OCI-LY7 (cell line): ENCODE data around the gene UBXN7. TPM values are rescaled to one million over a fixed set of nuclear protein-coding genes. Genes with fewer than 3 reads are reported as not detected.

Experiments used
- BruUV-seq: library from RNA; stranded (reverse); fragments of 400-500 nt; replicated peaks from 2 replicates; lab custom pipeline; 2021; lab: Mats Ljungman, UMichigan
- CTCF ChIA-PET: fragments of 300-600 bp; sonication (Branson Sonifier 250); formaldehyde crosslinking; loops from one replicate; lab custom pipeline; 2022; ENCODE audit warnings: antibody characterized with exemption; ENCODE audit not compliant: unreplicated experiment; lab: Charles Lee
- POLR2A ChIA-PET: fragments of 300-600 bp; sonication (Branson Sonifier 250); formaldehyde crosslinking; loops from one replicate; lab custom pipeline; 2022; ENCODE audit warnings: antibody characterized with exemption; lab: Charles Lee
- DNase-seq: peaks from one replicate; pipeline ENCODE4 v3.0.0-alpha.2; 2015; ENCODE audit warnings: low spot score
- H2AFZ ChIP-seq: fragments of 200-600 bp; sonication (generic), shearing (Covaris generic); 2 replicates; pipeline ENCODE4 v1.6.1; 2014; ENCODE audit warnings: mild to moderate bottlenecking, antibody characterized with exemption, low read length, moderate library complexity
- H3K27ac ChIP-seq: fragments of 200-600 bp; sonication (generic); 2 replicates; pipeline ENCODE4 v1.5.1; 2014; ENCODE audit warnings: mixed run types, low read depth, mild to moderate bottlenecking, moderate library complexity, low read length, inconsistent platforms; ENCODE audit not compliant: poor library complexity, severe bottlenecking
- H3K36me3 ChIP-seq: fragments of 200-600 bp; sonication (generic); 2 replicates; pipeline ENCODE4 v1.6.1; 2014; ENCODE audit warnings: mild to moderate bottlenecking, antibody characterized with exemption, low read length, moderate library complexity, mixed read lengths; ENCODE audit not compliant: insufficient read depth
- H3K4me1 ChIP-seq: fragments of 200-600 bp; sonication (generic); 2 replicates; pipeline ENCODE4 v1.5.1; 2014; ENCODE audit warnings: mild to moderate bottlenecking, low read length; ENCODE audit not compliant: insufficient read depth, poor library complexity, severe bottlenecking
- H3K4me2 ChIP-seq: fragments of 200-600 bp; sonication (generic); 2 replicates; pipeline ENCODE4 v1.6.1; 2014; ENCODE audit warnings: mild to moderate bottlenecking, low read length
- H3K4me3 ChIP-seq: fragments of 200-600 bp; sonication (generic); 2 replicates; pipeline ENCODE4 v1.5.1; 2014; ENCODE audit warnings: mild to moderate bottlenecking, low read depth, low read length; ENCODE audit not compliant: poor library complexity, severe bottlenecking
- H3K79me2 ChIP-seq: fragments of 200-600 bp; sonication (generic); 2 replicates; pipeline ENCODE4 v1.6.1; 2016; ENCODE audit warnings: low read depth, mild to moderate bottlenecking, low read length, moderate library complexity, mixed read lengths; ENCODE audit not compliant: insufficient read depth
- H3K9me2 ChIP-seq: fragments of 200-600 bp; sonication (generic); 2 replicates; pipeline ENCODE4 v1.6.1; 2016; ENCODE audit warnings: mild to moderate bottlenecking, low read length, mixed read lengths; ENCODE audit not compliant: insufficient read depth
- H3K9me3 ChIP-seq: fragments of 200-600 bp; sonication (generic); 2 replicates; pipeline ENCODE4 v1.6.1; 2014; ENCODE audit warnings: mild to moderate bottlenecking, mixed run types, low read length, mixed read lengths
- H4K20me1 ChIP-seq: fragments of 200-600 bp; sonication (generic); 2 replicates; pipeline ENCODE4 v1.6.1; 2014; ENCODE audit warnings: mild to moderate bottlenecking, antibody characterized with exemption, low read length, moderate library complexity, mixed read lengths; ENCODE audit not compliant: insufficient read depth
- CTCF ChIP-seq: fragments of 200-600 bp; sonication (generic); conservative IDR thresholded peaks from 2 replicates; pipeline ENCODE4 v1.5.1; 2014; ENCODE audit warnings: mild to moderate bottlenecking, antibody characterized with exemption, low read length, moderate library complexity, mixed read lengths
- EZH2phosphoT487 ChIP-seq: fragments of 200-600 bp; sonication (generic); IDR thresholded peaks from 2 replicates; pipeline ENCODE4 v1.6.1; 2018; ENCODE audit warnings: low read depth, borderline replicate concordance, mild to moderate bottlenecking, mixed run types, antibody characterized with exemption, low read length, moderate library complexity, mixed read lengths
- intact Hi-C: fragments of 100-400 bp; cut with micrococcal nuclease; formaldehyde crosslinking; loops from one replicate; pipeline ENCODE4 v1.10.0; 2022; ENCODE audit not compliant: unreplicated experiment
- total RNA-seq, 2 experiments: library from RNA; depleted of rRNA in 1 of 2; stranded (reverse); fragments of >200 nt in 1 of 2; shearing (Covaris generic) in 1 of 2; gene quantifications; 2 replicates each; pipeline ENCODE4 v1.2.3, GENCODE V29; 2014 to 2022

UBXN7 gene
- total RNA-seq, 2 experiments from 2014 or later: 12.7 to 73.4 TPM

DNA sequence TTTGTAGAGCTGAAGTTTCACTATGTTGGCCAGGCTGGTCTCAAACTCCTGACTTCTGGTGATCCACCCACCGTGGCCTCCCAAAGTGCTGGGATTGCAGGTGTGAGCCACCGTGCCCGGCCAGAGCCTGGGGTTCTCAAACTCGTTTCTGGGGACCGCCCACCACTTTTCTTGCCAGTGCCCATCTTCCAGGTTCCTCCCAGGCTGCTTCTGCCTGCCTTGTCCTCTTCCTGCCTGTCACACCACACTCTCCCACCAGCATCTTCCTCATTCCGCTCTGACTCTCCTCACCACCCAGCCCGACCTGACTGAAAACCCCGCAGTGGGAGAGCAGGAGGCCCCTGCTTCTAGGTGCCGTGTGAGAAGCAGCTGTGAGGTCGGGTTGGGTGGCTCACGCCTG lies 111.1 kb downstream of the UBXN7 start:
- Histone ChIP-seq H3K4me3 (no peak overlapping the region), H3K36me3 (no peaks in the 10 kb centered on the region), H3K9me2 (no peaks in the 10 kb centered on the region), H3K4me2 (no peak overlapping the region), H3K79me2 (peaks cover 6% of the 10 kb centered on the region; the same call in 1 of the 2 replicates), H3K9me3 (no peaks in the 10 kb centered on the region), H4K20me1 (no peaks in the 10 kb centered on the region), H2AFZ (no peak overlapping the region), H3K27ac (no peak overlapping the region), H3K4me1 (peaks cover 5% of the 10 kb centered on the region)
- DNase-seq: no peak
- BruUV-seq: no TSS peak
- no peak for TF ChIP-seq EZH2phosphoT487
- no peak for TF ChIP-seq CTCF
- intact Hi-C loops: no loop called here
- ChIA-PET POLR2A (no interaction called here), CTCF (no interaction called here)

DNA sequence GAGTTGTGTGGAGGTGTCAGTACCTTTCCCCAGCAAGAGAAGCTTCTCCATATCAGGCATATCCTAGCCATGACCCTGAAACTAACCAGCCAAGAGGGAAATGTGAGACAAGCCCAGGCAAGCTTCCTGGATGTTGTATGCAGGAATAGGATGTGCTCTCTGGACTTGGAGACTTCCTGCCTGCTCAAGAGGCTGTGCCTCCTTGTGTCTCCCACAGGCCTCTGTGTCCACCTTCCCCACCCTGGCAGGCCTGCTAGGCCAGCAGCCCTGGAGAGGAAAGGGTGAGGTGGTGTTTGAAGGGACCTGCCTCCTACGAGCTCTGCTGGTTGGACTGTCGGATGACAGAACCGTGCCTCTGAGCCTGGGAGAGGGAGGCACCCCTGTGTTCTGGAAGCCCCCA lies 112.1 kb downstream of the UBXN7 start:
- no peaks in the 10 kb centered on the region for H4K20me1 ChIP-seq
- H3K36me3 ChIP-seq: no peaks in the 10 kb centered on the region
- ChIA-PET POLR2A (interaction anchor here (0.6 kb wide), 1 partner anchor 1793 kb away, joined by 4 read pairs; no protein-coding TSS in a partner anchor), CTCF (no interaction called here)
- DNase-seq: no peak
- peaks cover 6% of the 10 kb centered on the region; the same call in 1 of the 2 replicates for H3K79me2 ChIP-seq
- no peak overlapping the region for H3K4me3 ChIP-seq
- intact Hi-C loops: no loop called here
- TSS peak; percentile 72 for BruUV-seq
- no peaks in the 10 kb centered on the region for H3K9me3 ChIP-seq
- TF ChIP-seq EZH2phosphoT487: no peak
- TF ChIP-seq CTCF: no peak
- no peaks in the 10 kb centered on the region for H3K9me2 ChIP-seq
- H2AFZ ChIP-seq: no peak overlapping the region
- no peak overlapping the region for H3K4me2 ChIP-seq
- peaks cover 5% of the 10 kb centered on the region for H3K4me1 ChIP-seq
- no peak overlapping the region for H3K27ac ChIP-seq

GRCh38 chr3:196317687-196318467 lies 114.3 kb downstream of the UBXN7 start, which contains the start of gene DYNLT2B:
DYNLT2B (minus strand) TSS chr3:196318240; CDS start chr3:196318152, 88 bp downstream.
- H3K9me3 ChIP-seq: no peaks in the 10 kb centered on the region
- CTCF ChIA-PET: interaction anchor here (0.6 to 0.9 kb wide), 3 partner anchors 36 to 223 kb away, joined by 3 to 5 read pairs (median 4); no protein-coding TSS in a partner anchor
- peaks cover 5% of the 10 kb centered on the region for H3K4me1 ChIP-seq
- H4K20me1 ChIP-seq: no peaks in the 10 kb centered on the region
- H3K36me3 ChIP-seq: 0 out of 2 replicates have a peak, but pooled peaks cover 3% of the 10 kb centered on the region
- DNase-seq: peak; percentile 89
- no TSS peak for BruUV-seq
- peaks cover 6% of the 10 kb centered on the region; the same call in 1 of the 2 replicates for H3K79me2 ChIP-seq
- H3K4me3 ChIP-seq: peak within 1 kb of the TSS; percentile 75
- H3K27ac ChIP-seq: peak within 1 kb of the TSS; percentile 61
- peak within 1 kb of the TSS; percentile 68 for H2AFZ ChIP-seq
- POLR2A ChIA-PET: interaction anchor here (0.7 to 1.3 kb wide), 5 partner anchors 10 to 192 kb away, joined by 3 to 6 read pairs (median 4); partner anchors contain the start of gene UBXN7
- intact Hi-C loops: loop anchor here (1.0 to 5.0 kb wide), 2 partner anchors 113 to 184 kb away; partner anchors contain the start of gene RNF168
- H3K9me2 ChIP-seq: no peaks in the 10 kb centered on the region
- peak within 1 kb of the TSS; percentile 63 for H3K4me2 ChIP-seq
- TF ChIP-seq EZH2phosphoT487 (no peak), CTCF (peak; percentile 28; the same call in 1 of the 2 replicates)
